Osteoblast (primary cell): ENCODE measurements around the gene AQP6. TPM values are rescaled to one million over a fixed set of nuclear protein-coding genes. Genes with fewer than 3 reads are reported as not detected.
A peak's percentile ranks its signal among the peaks of the same experiment; 100 is the strongest.

Experiments
- DNase-seq: peaks from one replicate; pipeline ENCODE4 v3.0.0; 2011; ENCODE audit warnings: low spot score, mixed read lengths; ENCODE audit not compliant: insufficient read length; ENCODE audit errors: missing footprints
- H2AFZ ChIP-seq: 2 replicates; pipeline ENCODE4 v1.6.0; 2011; ENCODE audit warnings: mild to moderate bottlenecking, low read length
- H3K27ac ChIP-seq: 2 replicates; pipeline ENCODE4 v1.5.1; 2011; ENCODE audit warnings: mild to moderate bottlenecking, low read depth, low read length, moderate library complexity
- H3K27me3 ChIP-seq: 2 replicates; pipeline ENCODE4 v1.6.0; 2012; ENCODE audit warnings: mild to moderate bottlenecking, control low read depth, inconsistent platforms, low read length, moderate library complexity; ENCODE audit not compliant: insufficient read depth
- H3K36me3 ChIP-seq: 2 replicates; pipeline ENCODE4 v1.5.1; 2011; ENCODE audit warnings: mild to moderate bottlenecking, low read length, control low read depth, moderate library complexity; ENCODE audit not compliant: insufficient read depth
- H3K4me1 ChIP-seq: 2 replicates; pipeline ENCODE4 v1.5.1; 2011; ENCODE audit warnings: mild to moderate bottlenecking, low read length, control low read depth, moderate library complexity; ENCODE audit not compliant: insufficient read depth
- H3K4me2 ChIP-seq: 2 replicates; pipeline ENCODE4 v1.6.0; 2011; ENCODE audit warnings: mild to moderate bottlenecking, low read length; ENCODE audit not compliant: insufficient read depth
- H3K4me3 ChIP-seq: fragments of 200-600 bp; sonication (generic); 3 replicates; pipeline ENCODE4 v1.5.1; 2012; ENCODE audit warnings: mild to moderate bottlenecking, low read length, inconsistent platforms; ENCODE audit not compliant: insufficient read depth
- H3K79me2 ChIP-seq: 2 replicates; pipeline ENCODE4 v1.6.0; 2012; ENCODE audit warnings: mild to moderate bottlenecking, low read length, control low read depth, inconsistent platforms; ENCODE audit not compliant: insufficient read depth
- H3K9me3 ChIP-seq: 2 replicates; pipeline ENCODE4 v1.5.1; 2011; ENCODE audit warnings: low read depth, low read length, control low read depth
- H4K20me1 ChIP-seq: 2 replicates; pipeline ENCODE4 v1.6.0; 2012; ENCODE audit warnings: mild to moderate bottlenecking, low read length, control low read depth; ENCODE audit not compliant: insufficient read depth
- CTCF ChIP-seq: IDR thresholded peaks from 2 replicates; pipeline ENCODE4 v1.5.1; 2011; ENCODE audit warnings: mild to moderate bottlenecking, low read depth, low read length, moderate library complexity; ENCODE audit errors: extremely low read depth
- total RNA-seq: library from RNA; depleted of rRNA; stranded (reverse); fragments of >200 nt; gene quantifications from 2 replicates; pipeline ENCODE4 v1.2.3, GENCODE V29; 2012

AQP6 gene
- total RNA-seq, 1 donor: not detected

- no peaks in the 10 kb centered on the region for H3K27me3 ChIP-seq
- H3K36me3 ChIP-seq: no peaks in the 10 kb centered on the region
- H3K27ac ChIP-seq: peak overlapping the region; percentile 20
- no peak overlapping the region for H3K4me3 ChIP-seq
- peaks cover 8% of the 10 kb centered on the region for H3K4me1 ChIP-seq
- no peaks in the 10 kb centered on the region for H3K79me2 ChIP-seq
- no peak overlapping the region for H3K4me2 ChIP-seq
- peak; percentile 81 for DNase-seq
- no peak overlapping the region for H2AFZ ChIP-seq
- TF ChIP-seq CTCF: peak; percentile 11
- H4K20me1 ChIP-seq: no peaks in the 10 kb centered on the region
- no peaks in the 10 kb centered on the region for H3K9me3 ChIP-seq
Measured at GRCh38 chr12:49930515-49931288, 42.0 kb upstream of the AQP6 start.

GRCh38 chr12:49932023-49932422, 40.7 kb upstream of the AQP6 start:
- no peak for DNase-seq
- Histone ChIP-seq H3K27ac (no peak overlapping the region), H4K20me1 (no peaks in the 10 kb centered on the region), H3K4me3 (no peak overlapping the region), H2AFZ (no peak overlapping the region), H3K4me1 (peaks cover 8% of the 10 kb centered on the region), H3K4me2 (no peak overlapping the region), H3K27me3 (no peaks in the 10 kb centered on the region), H3K9me3 (no peaks in the 10 kb centered on the region), H3K79me2 (no peaks in the 10 kb centered on the region), H3K36me3 (no peaks in the 10 kb centered on the region)
- TF ChIP-seq CTCF: no peak

- TF ChIP-seq CTCF: no peak
- no peak for DNase-seq
- Histone ChIP-seq H3K27ac (no peak overlapping the region), H3K4me2 (no peak overlapping the region), H3K79me2 (no peaks in the 10 kb centered on the region), H3K9me3 (no peaks in the 10 kb centered on the region), H3K36me3 (no peaks in the 10 kb centered on the region), H3K4me1 (peaks cover 8% of the 10 kb centered on the region), H2AFZ (no peak overlapping the region), H3K4me3 (no peak overlapping the region), H4K20me1 (no peaks in the 10 kb centered on the region), H3K27me3 (no peaks in the 10 kb centered on the region)
Measured at GRCh38 chr12:49932533-49933130, 40.1 kb upstream of the AQP6 start.

- Histone ChIP-seq H3K36me3 (no peaks in the 10 kb centered on the region), H3K79me2 (no peaks in the 10 kb centered on the region), H3K4me1 (peaks cover 8% of the 10 kb centered on the region), H2AFZ (no peak overlapping the region), H3K4me3 (no peak overlapping the region), H3K27me3 (no peaks in the 10 kb centered on the region), H3K4me2 (no peak overlapping the region), H3K27ac (no peak overlapping the region), H3K9me3 (no peaks in the 10 kb centered on the region), H4K20me1 (no peaks in the 10 kb centered on the region)
- no peak for TF ChIP-seq CTCF
- DNase-seq: peak; percentile 26
Measured at GRCh38 chr12:49933796-49934195, 39.0 kb upstream of the AQP6 start.
